Subcutaneous adipose tissue (tissue), 4 donors: Measurements from ENCODE around the gene TMEM175. TPM values are rescaled to one million over a fixed set of nuclear protein-coding genes. Genes with fewer than 3 reads are reported as not detected.

ENCODE experiments used
- CTCF ChIP-seq: fragments of 450-650 bp; IDR thresholded peaks from one replicate; pipeline ENCODE4 v1.5.1; 2016; ENCODE audit warnings: low read depth, mild to moderate bottlenecking, control low read depth, antibody characterized with exemption, moderate library complexity
- total RNA-seq, 4 donors: library from RNA; depleted of rRNA; stranded (reverse); fragments of >200 nt; gene quantifications; one replicate each; pipeline ENCODE4 v1.1.0, GENCODE V29; 2016

TMEM175 gene
- total RNA-seq, 4 donors from 2014 or later: 18.5 to 38.1 (median 21.4) TPM

- TF ChIP-seq CTCF: no peak
These were observed 46.0 kb upstream of the TMEM175 start for GRCh38 chr4:886244-886643.

GRCh38 chr4:887034-887763, 45.1 kb upstream of the TMEM175 start:
- TF ChIP-seq CTCF: no peak

- TF ChIP-seq CTCF: no peak
These were observed 44.2 kb upstream of the TMEM175 start for GRCh38 chr4:888029-888428.

- TF ChIP-seq CTCF: no peak
These were observed 42.7 kb upstream of the TMEM175 start for GRCh38 chr4:889516-889915.

- TF ChIP-seq CTCF: no peak
These were observed 42.1 kb upstream of the TMEM175 start for GRCh38 chr4:890036-890695.

GRCh38 chr4:891747-892146, 40.5 kb upstream of the TMEM175 start:
- no peak for TF ChIP-seq CTCF

- TF ChIP-seq CTCF: no peak
These were observed 39.5 kb upstream of the TMEM175 start for GRCh38 chr4:892780-893179.
